Osteoblast (primary cell): ENCODE measurements around the gene HTRA2. TPM values are rescaled to one million over a fixed set of nuclear protein-coding genes. Genes with fewer than 3 reads are reported as not detected.

Experiments
- DNase-seq: peaks from one replicate; pipeline ENCODE4 v3.0.0; 2011; ENCODE audit warnings: low spot score, mixed read lengths; ENCODE audit not compliant: insufficient read length; ENCODE audit errors: missing footprints
- H2AFZ ChIP-seq: 2 replicates; pipeline ENCODE4 v1.6.0; 2011; ENCODE audit warnings: mild to moderate bottlenecking, low read length
- H3K27ac ChIP-seq: 2 replicates; pipeline ENCODE4 v1.5.1; 2011; ENCODE audit warnings: mild to moderate bottlenecking, low read depth, low read length, moderate library complexity
- H3K27me3 ChIP-seq: 2 replicates; pipeline ENCODE4 v1.6.0; 2012; ENCODE audit warnings: mild to moderate bottlenecking, control low read depth, inconsistent platforms, low read length, moderate library complexity; ENCODE audit not compliant: insufficient read depth
- H3K36me3 ChIP-seq: 2 replicates; pipeline ENCODE4 v1.5.1; 2011; ENCODE audit warnings: mild to moderate bottlenecking, low read length, control low read depth, moderate library complexity; ENCODE audit not compliant: insufficient read depth
- H3K4me1 ChIP-seq: 2 replicates; pipeline ENCODE4 v1.5.1; 2011; ENCODE audit warnings: mild to moderate bottlenecking, low read length, control low read depth, moderate library complexity; ENCODE audit not compliant: insufficient read depth
- H3K4me2 ChIP-seq: 2 replicates; pipeline ENCODE4 v1.6.0; 2011; ENCODE audit warnings: mild to moderate bottlenecking, low read length; ENCODE audit not compliant: insufficient read depth
- H3K4me3 ChIP-seq: fragments of 200-600 bp; sonication (generic); 3 replicates; pipeline ENCODE4 v1.5.1; 2012; ENCODE audit warnings: mild to moderate bottlenecking, low read length, inconsistent platforms; ENCODE audit not compliant: insufficient read depth
- H3K79me2 ChIP-seq: 2 replicates; pipeline ENCODE4 v1.6.0; 2012; ENCODE audit warnings: mild to moderate bottlenecking, low read length, control low read depth, inconsistent platforms; ENCODE audit not compliant: insufficient read depth
- H3K9me3 ChIP-seq: 2 replicates; pipeline ENCODE4 v1.5.1; 2011; ENCODE audit warnings: low read depth, low read length, control low read depth
- H4K20me1 ChIP-seq: 2 replicates; pipeline ENCODE4 v1.6.0; 2012; ENCODE audit warnings: mild to moderate bottlenecking, low read length, control low read depth; ENCODE audit not compliant: insufficient read depth
- CTCF ChIP-seq: IDR thresholded peaks from 2 replicates; pipeline ENCODE4 v1.5.1; 2011; ENCODE audit warnings: mild to moderate bottlenecking, low read depth, low read length, moderate library complexity; ENCODE audit errors: extremely low read depth
- total RNA-seq: library from RNA; depleted of rRNA; stranded (reverse); fragments of >200 nt; gene quantifications from 2 replicates; pipeline ENCODE4 v1.2.3, GENCODE V29; 2012

Gene HTRA2
- total RNA-seq, 1 donor: 51.8 TPM

GRCh38 chr2:74564222-74564621 lies 34.5 kb downstream of the HTRA2 start:
- H4K20me1 ChIP-seq: no peaks in the 10 kb centered on the region
- no peaks in the 10 kb centered on the region for H3K9me3 ChIP-seq
- H3K36me3 ChIP-seq: no peaks in the 10 kb centered on the region
- H3K27me3 ChIP-seq: no peaks in the 10 kb centered on the region
- H3K27ac ChIP-seq: peak overlapping the region; percentile 97
- TF ChIP-seq CTCF: no peak
- DNase-seq: peak; percentile 74
- H2AFZ ChIP-seq: no peak overlapping the region
- peaks cover 68% of the 10 kb centered on the region for H3K4me1 ChIP-seq
- peak overlapping the region; percentile 81 for H3K4me2 ChIP-seq
- no peak overlapping the region for H3K4me3 ChIP-seq
- no peaks in the 10 kb centered on the region for H3K79me2 ChIP-seq

GRCh38 chr2:74566076-74566753 lies 36.5 kb downstream of the HTRA2 start:
- Histone ChIP-seq H3K36me3 (no peaks in the 10 kb centered on the region), H3K9me3 (no peaks in the 10 kb centered on the region), H4K20me1 (no peaks in the 10 kb centered on the region), H3K27me3 (no peaks in the 10 kb centered on the region), H3K79me2 (no peaks in the 10 kb centered on the region), H2AFZ (no peak overlapping the region), H3K4me2 (peak overlapping the region; percentile 38), H3K4me1 (peaks cover 71% of the 10 kb centered on the region), H3K27ac (peak overlapping the region; percentile 98), H3K4me3 (no peak overlapping the region)
- no peak for TF ChIP-seq CTCF
- peak; percentile 83 for DNase-seq

GRCh38 chr2:74566754-74567085 lies 37.0 kb downstream of the HTRA2 start:
- Histone ChIP-seq H3K36me3 (no peaks in the 10 kb centered on the region), H2AFZ (no peak overlapping the region), H3K4me1 (peaks cover 71% of the 10 kb centered on the region), H3K4me3 (no peak overlapping the region), H3K9me3 (no peaks in the 10 kb centered on the region), H3K27ac (peak overlapping the region; percentile 98), H3K27me3 (no peaks in the 10 kb centered on the region), H3K4me2 (no peak overlapping the region), H3K79me2 (no peaks in the 10 kb centered on the region), H4K20me1 (no peaks in the 10 kb centered on the region)
- no peak for TF ChIP-seq CTCF
- no peak for DNase-seq

GRCh38 chr2:74567881-74568280 lies 38.1 kb downstream of the HTRA2 start:
- no peaks in the 10 kb centered on the region for H3K36me3 ChIP-seq
- no peaks in the 10 kb centered on the region for H4K20me1 ChIP-seq
- H3K4me2 ChIP-seq: peak overlapping the region; percentile 66
- TF ChIP-seq CTCF: no peak
- H3K9me3 ChIP-seq: no peaks in the 10 kb centered on the region
- peak; percentile 45 for DNase-seq
- peaks cover 65% of the 10 kb centered on the region for H3K4me1 ChIP-seq
- peak overlapping the region; percentile 98 for H3K27ac ChIP-seq
- H2AFZ ChIP-seq: no peak overlapping the region
- H3K4me3 ChIP-seq: peak overlapping the region; percentile 38
- H3K27me3 ChIP-seq: no peaks in the 10 kb centered on the region
- no peaks in the 10 kb centered on the region for H3K79me2 ChIP-seq
